GM23338 (cell line): Measurements from ENCODE around the gene PCDHA9. TPM values are rescaled to one million over a fixed set of nuclear protein-coding genes. Genes with fewer than 3 reads are reported as not detected.
"Not testable (repeated sequence)": the region's sequence is repeated elsewhere in the genome, so short reads cannot be mapped to it uniquely, and the experiment has no call there.

ENCODE experiments used
- ATAC-seq: fragments of 200-7000 bp; cut with Tn5 transposase; 3 replicates; pipeline ENCODE4 v1.9.1; 2020
- DNase-seq: peaks from one replicate; pipeline ENCODE4 v3.0.0-alpha.2; 2015; ENCODE audit warnings: low spot score
- H2AFZ ChIP-seq: fragments of 200-600 bp; sonication (generic); 2 replicates; pipeline ENCODE4 v1.8.0; 2016; ENCODE audit warnings: antibody characterized with exemption, mild to moderate bottlenecking, moderate library complexity
- H3F3A ChIP-seq: fragments of 200-600 bp; sonication (generic); replicated peaks from 2 replicates; pipeline ENCODE4 v1.8.0; 2017; ENCODE audit warnings: antibody characterized with exemption, mixed run types, low read depth
- H3K27ac ChIP-seq: fragments of 200-600 bp; sonication (generic); 2 replicates; pipeline ENCODE4 v1.6.1; 2016; ENCODE audit warnings: low read depth
- H3K27me3 ChIP-seq: fragments of 200-600 bp; sonication (generic); 2 replicates; pipeline ENCODE4 v1.8.0; 2016; ENCODE audit warnings: mild to moderate bottlenecking, mixed run types, moderate library complexity; ENCODE audit not compliant: insufficient read depth
- H3K36me3 ChIP-seq: fragments of 200-600 bp; sonication (generic); 2 replicates; pipeline ENCODE4 v1.8.0; 2016; ENCODE audit warnings: mild to moderate bottlenecking; ENCODE audit not compliant: insufficient read depth
- H3K4me1 ChIP-seq: fragments of 200-600 bp; sonication (generic); 2 replicates; pipeline ENCODE4 v1.8.0; 2016; ENCODE audit warnings: mild to moderate bottlenecking, moderate library complexity; ENCODE audit not compliant: insufficient read depth
- H3K4me2 ChIP-seq: fragments of 200-600 bp; sonication (generic); 2 replicates; pipeline ENCODE4 v1.7.1; 2017; ENCODE audit warnings: mixed run types
- H3K4me3 ChIP-seq: fragments of 200-600 bp; sonication (generic); 2 replicates; pipeline ENCODE4 v1.6.1; 2016; ENCODE audit warnings: mixed run types
- H3K79me2 ChIP-seq: fragments of 200-600 bp; sonication (generic); replicated peaks from 2 replicates; pipeline ENCODE4 v1.8.0; 2017; ENCODE audit warnings: mild to moderate bottlenecking; ENCODE audit not compliant: insufficient read depth
- H3K9me2 ChIP-seq: fragments of 200-600 bp; sonication (generic); 2 replicates; pipeline ENCODE4 v1.8.0; 2017; ENCODE audit not compliant: insufficient read depth
- H4K20me1 ChIP-seq: fragments of 200-600 bp; sonication (generic); replicated peaks from 2 replicates; pipeline ENCODE4 v1.8.0; 2017; ENCODE audit warnings: mild to moderate bottlenecking; ENCODE audit not compliant: insufficient read depth
- H3K27ac Mint-ChIP-seq: 2 replicates; pipeline ENCODE4 v1.8.0; 2020; ENCODE audit warnings: inconsistent platforms, mild to moderate bottlenecking, moderate library complexity, mixed read lengths
- H3K27me3 Mint-ChIP-seq: 3 replicates; pipeline ENCODE4 v1.8.0; 2022; ENCODE audit warnings: low read depth, mild to moderate bottlenecking, moderate library complexity, mixed read lengths, inconsistent platforms; ENCODE audit not compliant: insufficient read depth, poor library complexity
- H3K36me3 Mint-ChIP-seq: 3 replicates; pipeline ENCODE4 v1.8.0; 2021; ENCODE audit warnings: low read depth, mild to moderate bottlenecking, inconsistent platforms, moderate library complexity, mixed read lengths
- H3K4me1 Mint-ChIP-seq: 3 replicates; pipeline ENCODE4 v1.8.0; 2020; ENCODE audit warnings: mild to moderate bottlenecking, inconsistent platforms, mixed read lengths
- H3K4me3 Mint-ChIP-seq: 3 replicates; pipeline ENCODE4 v1.8.0; 2021; ENCODE audit warnings: moderate library complexity, mild to moderate bottlenecking, inconsistent platforms, mixed read lengths
- H3K9me3 Mint-ChIP-seq: 3 replicates; pipeline ENCODE4 v1.8.0; 2020; ENCODE audit warnings: moderate library complexity, mild to moderate bottlenecking, inconsistent platforms, mixed read lengths
- EZH2 ChIP-seq: fragments of 200-600 bp; sonication (generic); IDR thresholded peaks from one replicate; pipeline ENCODE4 v1.8.0; 2017; ENCODE audit warnings: antibody characterized with exemption, mild to moderate bottlenecking, low read depth; ENCODE audit not compliant: unreplicated experiment
- EZH2phosphoT487 ChIP-seq: fragments of 200-600 bp; sonication (generic); IDR thresholded peaks from one replicate; pipeline ENCODE4 v1.8.1; 2018; ENCODE audit warnings: antibody characterized with exemption; ENCODE audit not compliant: unreplicated experiment
- POLR2AphosphoS5 ChIP-seq: IDR thresholded peaks from 2 replicates; pipeline ENCODE4 v1.6.1; 2016; ENCODE audit warnings: antibody characterized with exemption, low read depth
- long read RNA-seq: library from polyadenylated mRNA; unstranded; transcript quantifications from one replicate; pipeline ENCODE4 v2.0.0, GENCODE V29; 2020; ENCODE audit not compliant: unreplicated experiment
- polyA plus RNA-seq: library from polyadenylated mRNA; unstranded; fragments of >200 nt; fragmentation: Nextera tagmentation; extraction: Ambion mirVana; gene quantifications from 2 replicates; pipeline ENCODE4 v1.2.1, GENCODE V29; 2016
- total RNA-seq: library from RNA; depleted of rRNA; stranded (reverse); fragments of >200 nt; shearing (Covaris generic); gene quantifications from 2 replicates; pipeline ENCODE4 v1.2.3, GENCODE V29; 2014; rRNA removed
- TF ChIP-seq, protein P1 (sequence below), 2 experiments: fragments of 200-600 bp in 1 of 2; sonication (generic) in 1 of 2; conservative IDR thresholded peaks; 2 replicates each; pipeline versions ENCODE4 v1.5.1 to v1.6.1; 2016 to 2017; ENCODE audit warnings: antibody characterized with exemption in 2 of 2, low read depth in 2 of 2, mild to moderate bottlenecking in 2 of 2, moderate library complexity in 1 of 2

The PCDHA9 gene, protein sequence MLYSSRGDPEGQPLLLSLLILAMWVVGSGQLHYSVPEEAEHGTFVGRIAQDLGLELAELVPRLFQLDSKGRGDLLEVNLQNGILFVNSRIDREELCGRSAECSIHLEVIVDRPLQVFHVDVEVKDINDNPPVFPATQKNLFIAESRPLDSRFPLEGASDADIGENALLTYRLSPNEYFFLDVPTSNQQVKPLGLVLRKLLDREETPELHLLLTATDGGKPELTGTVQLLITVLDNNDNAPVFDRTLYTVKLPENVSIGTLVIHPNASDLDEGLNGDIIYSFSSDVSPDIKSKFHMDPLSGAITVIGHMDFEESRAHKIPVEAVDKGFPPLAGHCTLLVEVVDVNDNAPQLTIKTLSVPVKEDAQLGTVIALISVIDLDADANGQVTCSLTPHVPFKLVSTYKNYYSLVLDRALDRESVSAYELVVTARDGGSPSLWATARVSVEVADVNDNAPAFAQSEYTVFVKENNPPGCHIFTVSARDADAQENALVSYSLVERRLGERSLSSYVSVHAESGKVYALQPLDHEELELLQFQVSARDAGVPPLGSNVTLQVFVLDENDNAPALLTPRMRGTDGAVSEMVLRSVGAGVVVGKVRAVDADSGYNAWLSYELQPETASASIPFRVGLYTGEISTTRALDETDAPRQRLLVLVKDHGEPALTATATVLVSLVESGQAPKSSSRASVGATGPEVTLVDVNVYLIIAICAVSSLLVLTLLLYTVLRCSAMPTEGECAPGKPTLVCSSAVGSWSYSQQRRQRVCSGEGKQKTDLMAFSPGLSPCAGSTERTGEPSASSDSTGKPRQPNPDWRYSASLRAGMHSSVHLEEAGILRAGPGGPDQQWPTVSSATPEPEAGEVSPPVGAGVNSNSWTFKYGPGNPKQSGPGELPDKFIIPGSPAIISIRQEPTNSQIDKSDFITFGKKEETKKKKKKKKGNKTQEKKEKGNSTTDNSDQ
- total RNA-seq (3.2 and 3.3 TPM in 2 replicates), polyA plus RNA-seq (1.1 and 1.6 TPM in 2 replicates)
- long read RNA-seq = 0 reads

DNA sequence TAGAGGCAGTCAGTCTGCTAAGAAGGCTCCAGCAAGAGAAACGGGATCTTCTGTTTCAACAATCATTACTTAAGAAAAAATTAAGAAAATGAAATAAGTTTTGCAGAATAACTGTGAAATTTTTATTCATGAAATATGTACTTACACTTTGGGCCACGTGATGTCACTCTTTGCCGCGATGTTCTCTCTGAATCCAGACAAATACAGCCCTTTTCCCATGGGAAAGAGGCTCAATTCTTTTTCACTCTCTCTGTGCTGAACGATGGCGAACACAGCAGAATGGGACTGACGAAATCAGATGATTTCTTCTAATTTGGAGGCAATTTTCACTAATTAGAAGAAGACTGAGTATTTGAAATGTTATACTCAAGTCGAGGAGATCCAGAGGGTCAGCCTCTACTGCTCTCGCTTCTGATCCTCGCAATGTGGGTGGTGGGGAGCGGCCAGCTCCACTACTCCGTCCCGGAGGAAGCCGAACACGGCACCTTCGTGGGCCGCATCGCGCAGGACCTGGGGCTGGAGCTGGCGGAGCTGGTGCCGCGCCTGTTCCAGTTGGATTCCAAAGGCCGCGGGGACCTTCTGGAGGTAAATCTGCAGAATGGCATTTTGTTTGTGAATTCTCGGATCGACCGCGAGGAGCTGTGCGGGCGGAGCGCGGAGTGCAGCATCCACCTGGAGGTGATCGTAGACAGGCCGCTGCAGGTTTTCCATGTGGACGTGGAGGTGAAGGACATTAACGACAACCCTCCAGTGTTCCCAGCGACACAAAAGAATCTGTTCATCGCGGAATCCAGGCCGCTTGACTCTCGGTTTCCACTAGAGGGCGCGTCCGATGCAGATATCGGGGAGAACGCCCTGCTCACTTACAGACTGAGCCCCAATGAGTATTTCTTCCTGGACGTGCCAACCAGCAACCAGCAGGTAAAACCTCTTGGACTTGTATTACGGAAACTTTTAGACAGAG, at the start of gene PCDHA9:
Gene PCDHA9, plus strand, starts transcription at position 244 of the 964 bp plus-strand sequence. Its CDS starts 114 bp downstream, at position 358.
- Histone ChIP-seq H3K4me2 (peak within 1 kb of the TSS; percentile 82), H2AFZ (peak within 1 kb of the TSS; percentile 96), H3K4me3 (peak within 1 kb of the TSS; percentile 70)
- H3K27ac Mint-ChIP-seq, H3K27me3 ChIP-seq, H3K36me3 Mint-ChIP-seq, H3K4me1 ChIP-seq, H4K20me1 ChIP-seq, H3F3A ChIP-seq, H3K27me3 Mint-ChIP-seq, H3K9me2 ChIP-seq, H3K36me3 ChIP-seq, H3K4me1 Mint-ChIP-seq, H3K9me3 Mint-ChIP-seq, H3K79me2 ChIP-seq, H3K27ac ChIP-seq, DNase-seq: not testable (repeated sequence)
- TF ChIP-seq, protein P1, sequence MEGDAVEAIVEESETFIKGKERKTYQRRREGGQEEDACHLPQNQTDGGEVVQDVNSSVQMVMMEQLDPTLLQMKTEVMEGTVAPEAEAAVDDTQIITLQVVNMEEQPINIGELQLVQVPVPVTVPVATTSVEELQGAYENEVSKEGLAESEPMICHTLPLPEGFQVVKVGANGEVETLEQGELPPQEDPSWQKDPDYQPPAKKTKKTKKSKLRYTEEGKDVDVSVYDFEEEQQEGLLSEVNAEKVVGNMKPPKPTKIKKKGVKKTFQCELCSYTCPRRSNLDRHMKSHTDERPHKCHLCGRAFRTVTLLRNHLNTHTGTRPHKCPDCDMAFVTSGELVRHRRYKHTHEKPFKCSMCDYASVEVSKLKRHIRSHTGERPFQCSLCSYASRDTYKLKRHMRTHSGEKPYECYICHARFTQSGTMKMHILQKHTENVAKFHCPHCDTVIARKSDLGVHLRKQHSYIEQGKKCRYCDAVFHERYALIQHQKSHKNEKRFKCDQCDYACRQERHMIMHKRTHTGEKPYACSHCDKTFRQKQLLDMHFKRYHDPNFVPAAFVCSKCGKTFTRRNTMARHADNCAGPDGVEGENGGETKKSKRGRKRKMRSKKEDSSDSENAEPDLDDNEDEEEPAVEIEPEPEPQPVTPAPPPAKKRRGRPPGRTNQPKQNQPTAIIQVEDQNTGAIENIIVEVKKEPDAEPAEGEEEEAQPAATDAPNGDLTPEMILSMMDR (conservative IDR thresholded peaks at IDR 0.05; ENCODE audit: low read depth in 2 of 2) = peak; percentile 43 to 50; a peak in 3 of 4 replicates
- peak within 1 kb of the TSS; percentile 82 for H3K4me3 Mint-ChIP-seq
- ATAC-seq = peak; percentile 97

- H3K4me3 Mint-ChIP-seq = no peak within 1 kb of the TSS
- peak within 1 kb of the TSS; percentile 61 for H3K4me2 ChIP-seq
- H3K79me2 ChIP-seq = no peaks in the 10 kb centered on the region
- peaks cover 25% of the 10 kb centered on the region for H3K9me3 Mint-ChIP-seq
- no peaks in the 10 kb centered on the region for H3K9me2 ChIP-seq
- DNase-seq (peak; percentile 74), ATAC-seq (no peak)
- H3K27me3 ChIP-seq = no peaks in the 10 kb centered on the region
- H4K20me1 ChIP-seq = no peaks in the 10 kb centered on the region
- peak within 1 kb of the TSS; percentile 50 for H3K4me3 ChIP-seq
- H3K4me1 Mint-ChIP-seq = no peaks in the 10 kb centered on the region; the same call in 1 of the 3 replicates
- H3K27ac ChIP-seq = no peak within 1 kb of the TSS
- no peaks in the 10 kb centered on the region for H3K4me1 ChIP-seq
- H3K27me3 Mint-ChIP-seq = no peaks in the 10 kb centered on the region
- peak within 1 kb of the TSS; percentile 15; the same call in 1 of the 2 replicates for H2AFZ ChIP-seq
- H3K36me3 Mint-ChIP-seq = peaks cover 48% of the 10 kb centered on the region
- TF ChIP-seq POLR2AphosphoS5 = no peak
- TF ChIP-seq, protein P1 (conservative IDR thresholded peaks at IDR 0.05; ENCODE audit: low read depth in 2 of 2) = peak; percentile 63 to 67
- TF ChIP-seq EZH2phosphoT487 = no peak
- no peak for TF ChIP-seq EZH2
- no peaks in the 10 kb centered on the region for H3F3A ChIP-seq
- H3K27ac Mint-ChIP-seq = no peak within 1 kb of the TSS
- H3K36me3 ChIP-seq = no peaks in the 10 kb centered on the region
Measured at GRCh38 chr5:140800816-140801493, 47.2 kb upstream of the PCDHA9 start, which contains the start of gene PCDHA3. PCDHA3 (plus strand) TSS chr5:140801057.
